ENCODE data around the gene FUT7. TPM values are rescaled to one million over a fixed set of nuclear protein-coding genes. Genes with fewer than 3 reads are reported as not detected.
A peak's percentile ranks its signal among the peaks of the same experiment; 100 is the strongest.

Gene FUT7
- total RNA-seq, 4 donors from 2014 or later = 0.20 TPM; not detected in 3

GRCh38 chr9:137032858-137033257 is 970 bp upstream of the FUT7 start:
- ATAC-seq = peak; percentile 31
- no peak overlapping the region for H3K27ac ChIP-seq
- H3K4me1 ChIP-seq = peaks cover 0 to 34% (median 25%) of the 10 kb centered on the region in 3 donors
- 43 to 65% methylated on average over 2 to 5 of the region's 10 CpGs for WGBS, 2 donors (ENCODE audit: low coverage in 1 of 2)
- peak overlapping the region in 1 of 2 donors; percentile 26 for H3K4me3 ChIP-seq
- H3K36me3 ChIP-seq = peaks cover 0 to 8% of the 10 kb centered on the region in 2 donors
- H3K27me3 ChIP-seq = peaks cover 16% of the 10 kb centered on the region
- no peak for TF ChIP-seq EP300 (IDR thresholded peaks at IDR 0.05)
- no peak for TF ChIP-seq POLR2AphosphoS5 (IDR thresholded peaks at IDR 0.05)
- peak in 1 of 2 donors; percentile 7 for TF ChIP-seq POLR2A (IDR thresholded peaks at IDR 0.05)
- no peaks in the 10 kb centered on the region for H3K9me3 ChIP-seq

GRCh38 chr9:137030538-137031527 is 1.1 kb downstream of the FUT7 start:
- H3K9me3 ChIP-seq = no peaks in the 10 kb centered on the region
- no peak for ATAC-seq
- H3K27me3 ChIP-seq = peaks cover 16% of the 10 kb centered on the region
- H3K4me3 ChIP-seq = no peak overlapping the region
- 40 to 94% methylated on average over 1 to 25 of the region's 65 CpGs for WGBS, 2 donors (ENCODE audit: low coverage in 1 of 2)
- no peak overlapping the region for H3K27ac ChIP-seq
- TF ChIP-seq POLR2A (IDR thresholded peaks at IDR 0.05) = no peak
- TF ChIP-seq CTCF (IDR thresholded peaks at IDR 0.05) = no peak
- no peak for TF ChIP-seq POLR2AphosphoS5 (IDR thresholded peaks at IDR 0.05)
- no peak for TF ChIP-seq EP300 (IDR thresholded peaks at IDR 0.05)
- H3K36me3 ChIP-seq = no peaks in the 10 kb centered on the region
- H3K4me1 ChIP-seq = peaks cover 0 to 51% (median 35%) of the 10 kb centered on the region in 3 donors

GRCh38 chr9:137030006-137030405 is 1.9 kb downstream of the FUT7 start:
- H3K4me1 ChIP-seq = peaks cover 0 to 51% (median 29%) of the 10 kb centered on the region in 3 donors
- H3K27ac ChIP-seq = no peak overlapping the region
- no peaks in the 10 kb centered on the region for H3K9me3 ChIP-seq
- TF ChIP-seq EP300 (IDR thresholded peaks at IDR 0.05) = no peak
- no peak for TF ChIP-seq POLR2AphosphoS5 (IDR thresholded peaks at IDR 0.05)
- TF ChIP-seq POLR2A (IDR thresholded peaks at IDR 0.05) = no peak
- TF ChIP-seq CTCF (IDR thresholded peaks at IDR 0.05) = no peak
- WGBS, 2 donors (ENCODE audit: low coverage in 1 of 2) = 80% methylated on average over 1 of the region's 15 CpGs; no CpG with 5 or more reads in 1 of the 2 donors
- no peak for ATAC-seq
- no peaks in the 10 kb centered on the region for H3K36me3 ChIP-seq
- H3K4me3 ChIP-seq = no peak overlapping the region
- peaks cover 8% of the 10 kb centered on the region for H3K27me3 ChIP-seq

- H3K4me3 ChIP-seq = peak overlapping the region in 1 of 2 donors; percentile 67
- H3K36me3 ChIP-seq = no peaks in the 10 kb centered on the region
- TF ChIP-seq POLR2A (IDR thresholded peaks at IDR 0.05) = no peak
- no peak for TF ChIP-seq EP300 (IDR thresholded peaks at IDR 0.05)
- peak in 3 of 4 experiments; percentile 74 to 89 (median 84) for TF ChIP-seq CTCF (IDR thresholded peaks at IDR 0.05)
- TF ChIP-seq POLR2AphosphoS5 (IDR thresholded peaks at IDR 0.05) = no peak
- peak; percentile 57 for ATAC-seq
- peaks cover 1% of the 10 kb centered on the region for H3K27me3 ChIP-seq
- peak overlapping the region in 2 of 4 donors; percentile 68 to 76 for H3K27ac ChIP-seq
- H3K9me3 ChIP-seq = no peaks in the 10 kb centered on the region
- peaks cover 0 to 44% (median 22%) of the 10 kb centered on the region in 3 donors for H3K4me1 ChIP-seq
- 6% methylated on average over 6 of the region's 19 CpGs; no CpG with 5 or more reads in 1 of the 2 donors for WGBS, 2 donors (ENCODE audit: low coverage in 1 of 2)
Measured at GRCh38 chr9:137029058-137029936, 2.6 kb downstream of the FUT7 start.
